Stomach smooth muscle (tissue), 2 donors: ENCODE measurements around the gene RFC1.
A peak's percentile ranks its signal among the peaks of the same experiment; 100 is the strongest.
"Not testable (repeated sequence)": the region's sequence is repeated elsewhere in the genome, so short reads cannot be mapped to it uniquely, and the experiment has no call there.

Experiments used
- H3K27ac ChIP-seq: one replicate; pipeline ENCODE4 v1.7.0; 2013; ENCODE audit warnings: mild to moderate bottlenecking, low read length, inconsistent platforms
- H3K27me3 ChIP-seq, 2 donors: one replicate each; pipeline ENCODE4 v1.7.0; 2013; ENCODE audit warnings: low read length in 2 of 2; ENCODE audit not compliant: insufficient read depth in 2 of 2, control insufficient read depth in 1 of 2
- H3K36me3 ChIP-seq, 2 donors: one replicate each; pipeline ENCODE4 v1.7.0; 2013; ENCODE audit warnings: low read length in 2 of 2; ENCODE audit not compliant: control insufficient read depth in 2 of 2, insufficient read depth in 2 of 2
- H3K4me1 ChIP-seq: one replicate; pipeline ENCODE4 v1.7.0; 2013; ENCODE audit warnings: low read length; ENCODE audit not compliant: control insufficient read depth, insufficient read depth
- H3K4me3 ChIP-seq, 2 donors: one replicate each; pipeline ENCODE4 v1.7.0; 2013; ENCODE audit warnings: low read length in 2 of 2
- H3K9ac ChIP-seq, 2 donors: one replicate each; pipeline ENCODE4 v1.7.0; 2013; ENCODE audit warnings: low read length in 2 of 2, mild to moderate bottlenecking in 1 of 2
- H3K9me3 ChIP-seq, 2 donors: one replicate each; pipeline ENCODE4 v1.7.0; 2013; ENCODE audit warnings: low read length in 2 of 2; ENCODE audit not compliant: control insufficient read depth in 2 of 2
- donor health status: healthy.
- donor health status: Pancreatic carcinoma.

Gene RFC1

GRCh38 chr4:39383690-39384089 is 17.5 kb upstream of the RFC1 start:
- H3K36me3 ChIP-seq: no peaks in the 10 kb centered on the region
- no peaks in the 10 kb centered on the region for H3K4me1 ChIP-seq
- H3K4me3 ChIP-seq: no peak overlapping the region
- no peak overlapping the region for H3K9ac ChIP-seq
- no peak overlapping the region for H3K27ac ChIP-seq
- peaks cover 0 to 4% of the 10 kb centered on the region in 2 donors for H3K27me3 ChIP-seq
- no peaks in the 10 kb centered on the region for H3K9me3 ChIP-seq

DNA sequence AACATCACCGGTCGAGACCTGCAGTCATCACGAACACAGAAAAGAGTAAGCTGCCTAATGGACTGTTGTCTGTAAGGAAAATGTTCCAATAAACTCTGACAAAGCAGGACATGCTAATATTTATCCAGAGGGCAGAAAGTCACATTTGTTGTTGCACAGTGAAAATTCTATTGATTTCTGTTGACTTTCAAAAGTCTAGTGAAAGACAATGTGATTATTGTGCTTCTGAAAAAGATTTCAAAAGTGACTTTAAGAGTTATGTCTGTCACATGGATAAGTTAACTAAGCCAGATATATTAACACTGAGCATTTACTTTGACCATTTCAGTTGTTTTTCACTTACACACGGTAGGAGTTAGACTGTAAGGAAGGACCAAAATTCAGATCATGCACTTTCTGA is 9.3 kb upstream of the RFC1 start:
- no peak overlapping the region for H3K4me3 ChIP-seq
- no peaks in the 10 kb centered on the region for H3K9me3 ChIP-seq
- no peaks in the 10 kb centered on the region for H3K36me3 ChIP-seq
- no peak overlapping the region for H3K27ac ChIP-seq
- H3K4me1 ChIP-seq: no peaks in the 10 kb centered on the region
- H3K27me3 ChIP-seq: no peaks in the 10 kb centered on the region
- no peak overlapping the region for H3K9ac ChIP-seq

DNA sequence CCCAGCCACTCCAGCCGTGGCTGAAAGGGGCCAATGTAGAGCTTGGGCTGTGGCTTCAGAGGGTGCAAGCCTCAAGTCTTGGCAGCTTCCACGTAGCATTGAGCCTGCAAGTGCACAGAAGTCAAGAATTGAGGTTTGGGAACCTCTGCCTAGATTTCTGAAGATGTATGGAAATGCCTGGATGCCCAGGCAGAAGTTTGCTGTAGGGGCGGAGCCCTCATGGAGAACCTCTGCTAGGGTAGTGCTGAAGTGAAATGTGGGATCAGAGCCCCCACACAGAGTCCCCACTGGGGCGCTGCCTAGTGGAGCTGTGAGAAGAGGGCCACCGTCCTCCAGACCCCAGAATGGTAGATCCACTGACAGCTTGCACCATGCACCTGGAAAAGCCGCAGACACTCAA is 5.0 kb upstream of the RFC1 start:
- H3K27ac ChIP-seq, H3K9ac ChIP-seq, H3K4me1 ChIP-seq, H3K36me3 ChIP-seq, H3K9me3 ChIP-seq, H3K27me3 ChIP-seq, H3K4me3 ChIP-seq: not testable (repeated sequence)

DNA sequence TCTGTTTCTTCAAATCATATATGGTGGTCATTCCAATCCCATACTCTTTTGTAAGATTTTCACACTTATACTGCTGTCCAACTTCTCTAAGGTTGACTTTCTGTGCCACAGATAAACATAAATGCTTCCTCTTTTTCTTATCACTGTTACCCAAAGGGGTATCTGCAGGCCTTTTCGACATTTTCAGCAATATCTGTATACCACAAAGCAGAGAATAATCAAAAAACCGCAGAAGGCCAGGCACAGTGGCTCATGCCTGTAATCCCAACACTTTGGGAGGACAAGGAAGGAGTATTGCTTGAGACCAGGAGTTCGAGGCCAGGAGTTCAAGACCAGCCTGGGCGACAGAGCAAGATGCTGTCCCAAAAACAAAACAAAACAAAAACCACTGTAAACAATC is 3.1 kb upstream of the RFC1 start:
- H3K4me1 ChIP-seq: peaks cover 4% of the 10 kb centered on the region
- H3K27ac ChIP-seq: no peak overlapping the region
- no peaks in the 10 kb centered on the region for H3K27me3 ChIP-seq
- H3K4me3 ChIP-seq: no peak overlapping the region
- no peaks in the 10 kb centered on the region for H3K36me3 ChIP-seq
- H3K9me3 ChIP-seq: no peaks in the 10 kb centered on the region
- no peak overlapping the region for H3K9ac ChIP-seq

- Histone ChIP-seq H3K36me3 (no peaks in the 10 kb centered on the region), H3K9ac (no peak overlapping the region), H3K4me3 (no peak overlapping the region), H3K4me1 (peaks cover 5% of the 10 kb centered on the region), H3K27me3 (no peaks in the 10 kb centered on the region), H3K9me3 (no peaks in the 10 kb centered on the region), H3K27ac (no peak overlapping the region)
These were observed 1.0 kb upstream of the RFC1 start for GRCh38 chr4:39367166-39367565.

DNA sequence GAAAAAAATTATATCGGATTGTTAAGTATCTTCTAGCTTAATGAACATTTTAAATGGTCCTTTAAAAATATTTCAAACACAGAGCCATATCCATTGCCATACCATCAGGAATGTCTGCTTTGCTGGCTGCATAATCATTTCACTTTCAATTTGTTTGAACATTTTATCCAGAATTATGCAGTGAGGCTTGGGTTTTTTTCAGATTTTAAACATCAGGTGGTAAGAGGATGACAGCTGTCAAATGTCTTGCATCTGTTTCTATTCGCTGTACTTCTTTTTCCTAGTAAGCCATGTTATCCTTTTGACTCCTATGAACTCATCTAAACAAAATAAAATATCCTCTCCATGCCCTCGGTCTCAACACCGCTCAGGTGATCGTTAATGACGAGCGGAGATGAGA is 802 bp downstream of the RFC1 start:
- Histone ChIP-seq H3K4me1 (peaks cover 5% of the 10 kb centered on the region), H3K36me3 (no peaks in the 10 kb centered on the region), H3K9me3 (no peaks in the 10 kb centered on the region), H3K27ac (peak overlapping the region; percentile 81), H3K27me3 (no peaks in the 10 kb centered on the region), H3K9ac (peak overlapping the region; percentile 65 to 86), H3K4me3 (peak overlapping the region; percentile 69 to 96)

- Histone ChIP-seq H3K4me3 (no peak overlapping the region), H3K9ac (no peak overlapping the region), H3K9me3 (no peaks in the 10 kb centered on the region), H3K4me1 (peaks cover 5% of the 10 kb centered on the region), H3K27ac (no peak overlapping the region), H3K36me3 (no peaks in the 10 kb centered on the region), H3K27me3 (no peaks in the 10 kb centered on the region)
These were observed 2.3 kb downstream of the RFC1 start for GRCh38 chr4:39363773-39364393.

GRCh38 chr4:39362827-39363226 is 3.3 kb downstream of the RFC1 start:
- H3K36me3 ChIP-seq: no peaks in the 10 kb centered on the region
- H3K9me3 ChIP-seq: no peaks in the 10 kb centered on the region
- no peak overlapping the region for H3K4me3 ChIP-seq
- H3K27me3 ChIP-seq: no peaks in the 10 kb centered on the region
- peaks cover 5% of the 10 kb centered on the region for H3K4me1 ChIP-seq
- no peak overlapping the region for H3K9ac ChIP-seq
- no peak overlapping the region for H3K27ac ChIP-seq

DNA sequence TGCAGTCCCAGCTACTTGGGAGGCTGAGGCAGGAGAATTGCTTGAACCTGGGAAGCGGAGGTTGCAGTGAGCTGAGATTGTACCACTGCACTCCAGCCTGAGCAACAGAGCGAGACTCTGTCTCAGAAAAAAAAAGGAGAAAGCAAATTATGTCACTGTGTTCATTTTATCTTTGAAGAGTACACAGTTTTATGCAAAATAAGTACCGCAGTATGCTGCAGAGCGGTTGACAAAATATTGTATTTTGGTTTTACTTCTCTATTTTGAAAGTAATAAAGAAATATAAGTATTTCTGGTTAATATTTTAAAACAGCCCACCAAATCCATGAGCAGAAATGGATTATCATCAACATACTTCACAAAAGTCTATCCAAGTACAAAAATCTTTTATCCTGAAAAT is 5.6 kb downstream of the RFC1 start:
- not testable (repeated sequence) for H3K36me3 ChIP-seq, H3K9ac ChIP-seq, H3K4me3 ChIP-seq, H3K27me3 ChIP-seq, H3K9me3 ChIP-seq, H3K27ac ChIP-seq, H3K4me1 ChIP-seq

- H3K9me3 ChIP-seq: no peaks in the 10 kb centered on the region
- H3K4me1 ChIP-seq: peaks cover 7% of the 10 kb centered on the region
- no peaks in the 10 kb centered on the region for H3K36me3 ChIP-seq
- no peak overlapping the region for H3K4me3 ChIP-seq
- H3K27ac ChIP-seq: no peak overlapping the region
- no peak overlapping the region for H3K9ac ChIP-seq
- H3K27me3 ChIP-seq: no peaks in the 10 kb centered on the region
These were observed 9.2 kb downstream of the RFC1 start for GRCh38 chr4:39357002-39357401.

GRCh38 chr4:39354254-39354552 is 12.0 kb downstream of the RFC1 start:
- H3K27me3 ChIP-seq: no peaks in the 10 kb centered on the region
- H3K9ac ChIP-seq: peak overlapping the region; percentile 70 to 72
- peaks cover 7% of the 10 kb centered on the region for H3K4me1 ChIP-seq
- peaks cover 3 to 5% of the 10 kb centered on the region in 2 donors for H3K36me3 ChIP-seq
- H3K4me3 ChIP-seq: peak overlapping the region; percentile 58 to 68
- H3K9me3 ChIP-seq: no peaks in the 10 kb centered on the region
- H3K27ac ChIP-seq: peak overlapping the region; percentile 33
